ENCODE data around the gene COL19A1. TPM values are rescaled to one million over a fixed set of nuclear protein-coding genes. Genes with fewer than 3 reads are reported as not detected.

The COL19A1 gene
- total and polyA plus RNA-seq, 7 donors: 0.54 to 1.6 (median 0.83) TPM; not detected in 3

GRCh38 chr6:70254784-70255183 lies 388.4 kb downstream of the COL19A1 start:
- no peaks in the 10 kb centered on the region for H3K4me1 ChIP-seq
- no peak for DNase-seq
- no peaks in the 10 kb centered on the region for H3K27me3 ChIP-seq
- H3K9me3 ChIP-seq: no peaks in the 10 kb centered on the region
- H3K27ac ChIP-seq: no peak overlapping the region
- no peaks in the 10 kb centered on the region for H3K36me3 ChIP-seq
- TF ChIP-seq POLR2AphosphoS5 (IDR thresholded peaks at IDR 0.05) (no peak), EP300 (IDR thresholded peaks at IDR 0.05) (no peak), POLR2A (IDR thresholded peaks at IDR 0.05) (no peak), CTCF (IDR thresholded peaks at IDR 0.05) (no peak)
- no peak overlapping the region for H3K4me3 ChIP-seq
- 78 to 80% methylated on average over 2 of the region's 2 CpGs for WGBS, 2 donors
- intact Hi-C loops (cut with DNase I): no loop called here

- Histone ChIP-seq H3K36me3 (no peaks in the 10 kb centered on the region), H3K27ac (no peak overlapping the region), H3K4me3 (no peak overlapping the region), H3K4me1 (no peaks in the 10 kb centered on the region), H3K27me3 (no peaks in the 10 kb centered on the region), H3K9me3 (no peaks in the 10 kb centered on the region)
- TF ChIP-seq CTCF (IDR thresholded peaks at IDR 0.05): no peak
- no peak for TF ChIP-seq POLR2AphosphoS5 (IDR thresholded peaks at IDR 0.05)
- TF ChIP-seq EP300 (IDR thresholded peaks at IDR 0.05): no peak
- no peak for TF ChIP-seq POLR2A (IDR thresholded peaks at IDR 0.05)
- WGBS, 2 donors: 94 to 96% methylated on average over 2 of the region's 2 CpGs
- intact Hi-C loops (cut with DNase I): no loop called here
- DNase-seq: no peak
These were observed 391.5 kb downstream of the COL19A1 start for GRCh38 chr6:70257768-70258273.

- Histone ChIP-seq H3K27ac (no peak overlapping the region), H3K4me1 (no peaks in the 10 kb centered on the region), H3K9me3 (no peaks in the 10 kb centered on the region), H3K4me3 (no peak overlapping the region), H3K36me3 (no peaks in the 10 kb centered on the region), H3K27me3 (no peaks in the 10 kb centered on the region)
- TF ChIP-seq POLR2AphosphoS5 (IDR thresholded peaks at IDR 0.05): no peak
- TF ChIP-seq CTCF (IDR thresholded peaks at IDR 0.05): no peak
- TF ChIP-seq EP300 (IDR thresholded peaks at IDR 0.05): no peak
- no peak for TF ChIP-seq POLR2A (IDR thresholded peaks at IDR 0.05)
- 21 to 55% methylated on average over 1 of the region's 1 CpG for WGBS, 2 donors
- intact Hi-C loops (cut with DNase I): no loop called here
- no peak for DNase-seq
These were observed 392.1 kb downstream of the COL19A1 start for GRCh38 chr6:70258483-70258882.

Small RNAs within 50 kb of the gene (small RNA-seq; reads per million reads assigned to genes)
- 0 reads per million in 3 donors for gene RPL37P15

Other genes starting within 250 kb of the COL19A1 start
- 10 to 100 TPM; 37.6 to 73.8 (median 49.7) TPM for gene LMBRD1, start 69.5 kb upstream of the COL19A1 start, total RNA-seq
- gene LMBRD1, start 69.5 kb upstream of the COL19A1 start, polyA plus RNA-seq: 10 to 100 TPM; 21.6 to 35.7 (median 24.7) TPM

Measured in sigmoid colon (tissue), 7 donors.